Kidney epithelial cell (primary cell): ENCODE data around the gene RPAP2. TPM values are rescaled to one million over a fixed set of nuclear protein-coding genes. Genes with fewer than 3 reads are reported as not detected.
"Not testable (repeated sequence)": the region's sequence is repeated elsewhere in the genome, so short reads cannot be mapped to it uniquely, and the experiment has no call there.

Experiments
- DNase-seq: peaks from one replicate; pipeline ENCODE4 v3.0.0-alpha.2; 2010; ENCODE audit warnings: low read depth
- H3K27me3 ChIP-seq: 2 replicates; pipeline ENCODE4 v1.6.0; 2011; ENCODE audit warnings: low read length; ENCODE audit not compliant: control insufficient read depth, insufficient read depth
- H3K36me3 ChIP-seq: 2 replicates; pipeline ENCODE4 v1.5.1; 2011; ENCODE audit warnings: low read length; ENCODE audit not compliant: control insufficient read depth, insufficient read depth
- H3K4me3 ChIP-seq: 2 replicates; pipeline ENCODE4 v1.5.1; 2011; ENCODE audit warnings: low read depth, mild to moderate bottlenecking, control low read depth, low read length
- CTCF ChIP-seq: IDR thresholded peaks from 2 replicates; pipeline ENCODE4 v1.5.1; 2011; ENCODE audit warnings: mild to moderate bottlenecking, moderate library complexity, low read length, control low read depth, inconsistent platforms; ENCODE audit not compliant: insufficient read depth, poor library complexity, severe bottlenecking
- total RNA-seq: library from RNA; depleted of rRNA; stranded (reverse); fragments of >200 nt; gene quantifications from 2 replicates; pipeline ENCODE4 v1.2.3, GENCODE V29; 2015

The RPAP2 gene
- total RNA-seq, 1 donor from 2014 or later, result 18.7 TPM

- TF ChIP-seq CTCF, result no peak
- H3K27me3 ChIP-seq, result no peaks in the 10 kb centered on the region
- H3K36me3 ChIP-seq, result no peaks in the 10 kb centered on the region
- H3K4me3 ChIP-seq, result no peak overlapping the region
- no peak for DNase-seq
Measured at GRCh38 chr1:92276082-92276481, 22.8 kb upstream of the RPAP2 start.

DNA sequence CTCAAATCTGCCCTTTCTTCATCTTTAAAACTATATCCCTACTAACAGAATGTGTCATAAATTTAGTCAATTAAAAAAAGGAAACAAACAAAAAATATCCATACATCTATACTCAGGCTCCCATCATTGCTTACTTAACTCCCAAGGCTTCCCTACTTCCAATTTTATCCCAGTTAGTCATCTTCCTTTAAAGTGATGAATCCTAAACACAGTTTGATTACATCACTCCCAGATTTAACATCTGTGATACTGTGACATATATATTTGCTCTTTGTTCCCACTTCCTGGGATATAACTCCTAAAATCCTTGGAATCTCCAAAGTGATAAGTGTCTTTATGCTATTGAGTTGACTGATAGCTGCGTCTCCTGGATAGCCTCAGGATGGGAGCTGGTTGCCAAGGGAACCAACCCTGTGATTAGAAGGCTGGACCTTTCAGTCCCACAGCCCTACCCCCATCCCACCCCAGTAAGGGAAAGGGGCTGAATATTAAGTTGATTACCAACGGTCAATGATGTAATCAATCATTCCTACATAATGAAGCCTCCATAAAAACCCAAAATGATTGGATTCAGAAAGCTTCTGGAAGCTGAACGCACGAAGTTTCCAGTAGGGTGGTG, 21.6 kb upstream of the RPAP2 start:
- H3K27me3 ChIP-seq, result no peaks in the 10 kb centered on the region
- no peaks in the 10 kb centered on the region for H3K36me3 ChIP-seq
- DNase-seq, result no peak
- H3K4me3 ChIP-seq, result no peak overlapping the region
- no peak for TF ChIP-seq CTCF

- not testable (repeated sequence) for H3K27me3 ChIP-seq, H3K36me3 ChIP-seq, DNase-seq, H3K4me3 ChIP-seq
Measured at GRCh38 chr1:92279781-92280180, 19.1 kb upstream of the RPAP2 start.

DNA sequence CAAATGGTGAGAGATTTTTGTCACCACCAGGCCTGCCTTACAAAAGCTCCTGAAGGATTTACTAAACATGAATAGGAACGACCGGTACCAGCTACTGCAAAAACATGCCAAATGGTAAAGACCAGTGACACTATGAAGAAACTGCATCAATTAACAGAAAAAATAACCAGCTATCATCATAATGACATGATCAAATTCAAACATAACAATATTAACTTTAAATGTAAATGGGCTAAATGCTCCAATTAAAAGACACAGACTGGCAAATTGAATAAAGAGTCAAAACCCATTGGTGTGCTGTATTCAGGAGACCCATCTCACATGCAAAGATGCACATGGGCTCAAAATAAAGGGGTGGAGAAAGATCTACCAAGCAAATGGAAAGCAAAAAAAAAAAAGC, 17.4 kb upstream of the RPAP2 start:
- H3K4me3 ChIP-seq, DNase-seq, H3K27me3 ChIP-seq, H3K36me3 ChIP-seq: not testable (repeated sequence)

DNA sequence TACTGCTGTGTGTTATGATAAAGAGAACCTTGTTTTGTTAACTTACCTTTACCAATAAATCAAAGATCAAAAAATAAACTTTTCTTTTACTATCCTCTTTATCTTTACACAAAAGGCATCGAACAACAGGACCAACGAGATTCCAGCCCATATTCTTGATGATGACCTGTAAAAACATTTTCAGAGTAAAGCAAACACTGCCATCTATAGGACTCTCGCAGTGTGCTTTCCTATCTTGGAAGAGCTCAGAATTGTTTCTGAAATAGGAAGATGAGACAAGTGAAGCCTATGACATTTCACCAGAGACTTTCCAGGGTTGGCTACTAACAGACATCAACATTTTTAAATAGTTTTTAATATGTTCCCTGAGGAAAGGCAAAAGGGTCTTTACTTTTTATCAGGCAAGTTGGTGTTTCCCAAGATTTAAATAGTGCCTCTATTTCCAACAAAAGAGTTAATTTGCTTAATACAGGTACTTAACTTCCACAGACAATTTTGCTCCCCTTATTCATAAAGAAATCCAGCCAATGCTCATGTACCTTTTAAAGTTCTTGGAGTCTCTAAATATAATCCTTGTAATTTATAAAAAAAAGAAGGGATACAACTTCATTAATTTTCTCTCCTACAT, 7.4 kb upstream of the RPAP2 start:
- no peaks in the 10 kb centered on the region for H3K27me3 ChIP-seq
- DNase-seq, result peak; percentile 29
- peak; percentile 69 for TF ChIP-seq CTCF
- no peak overlapping the region for H3K4me3 ChIP-seq
- H3K36me3 ChIP-seq, result no peaks in the 10 kb centered on the region

GRCh38 chr1:92298213-92298572, 666 bp upstream of the RPAP2 start:
- DNase-seq, result no peak
- H3K4me3 ChIP-seq, result peak overlapping the region; percentile 72
- no peak for TF ChIP-seq CTCF
- H3K27me3 ChIP-seq, result no peaks in the 10 kb centered on the region
- H3K36me3 ChIP-seq, result no peaks in the 10 kb centered on the region
